Measurements from ENCODE around the gene CLSTN3. TPM values are rescaled to one million over a fixed set of nuclear protein-coding genes. Genes with fewer than 3 reads are reported as not detected.
"Not testable (repeated sequence)": the region's sequence is repeated elsewhere in the genome, so short reads cannot be mapped to it uniquely, and the experiment has no call there.

The CLSTN3 gene
- polyA plus RNA-seq, 3 donors, result 81.1 to 122 (median 99.1) TPM

GRCh38 chr12:7178481-7178880, 48.3 kb downstream of the CLSTN3 start:
- no peak for DNase-seq

- DNase-seq, result no peak
Observed at GRCh38 chr12:7180685-7181084, 50.5 kb downstream of the CLSTN3 start.

GRCh38 chr12:7186058-7186457, 55.9 kb downstream of the CLSTN3 start:
- not testable (repeated sequence) for DNase-seq

- peak; percentile 67 for DNase-seq
Observed at GRCh38 chr12:7188562-7189397, 58.6 kb downstream of the CLSTN3 start.

- DNase-seq, result peak; percentile 94
Observed at GRCh38 chr12:7189398-7190267, 59.5 kb downstream of the CLSTN3 start, which contains the start of gene PEX5. Gene PEX5, plus strand, starts transcription at chr12:7189686. Its CDS starts 692 bp downstream, at chr12:7190378.

GRCh38 chr12:7190268-7191055, 60.3 kb downstream of the CLSTN3 start:
- no peak for DNase-seq

- DNase-seq, result no peak
Observed at GRCh38 chr12:7193674-7194073, 63.5 kb downstream of the CLSTN3 start.

GRCh38 chr12:7197841-7198240, 67.7 kb downstream of the CLSTN3 start:
- DNase-seq, result no peak

GRCh38 chr12:7203109-7203508, 72.9 kb downstream of the CLSTN3 start:
- DNase-seq, result no peak

- DNase-seq, result no peak
Observed at GRCh38 chr12:7205091-7205490, 74.9 kb downstream of the CLSTN3 start.

- no peak for DNase-seq
Observed at GRCh38 chr12:7206691-7207090, 76.5 kb downstream of the CLSTN3 start.

GRCh38 chr12:7207866-7208625, 77.9 kb downstream of the CLSTN3 start:
- no peak for DNase-seq

Other genes starting within 250 kb of the CLSTN3 start
- 10 to 100 TPM; 20.5 to 21.0 (median 20.9) TPM for gene LRRC23, start 225.5 kb upstream of the CLSTN3 start, polyA plus RNA-seq (ENCODE audit: insufficient read length in 3 of 3)
- 10 to 100 TPM; 12.6 to 17.2 (median 14.1) TPM for gene ENO2, start 215.8 kb upstream of the CLSTN3 start, polyA plus RNA-seq (ENCODE audit: insufficient read length in 3 of 3)
- 100 to 1,000 TPM; 116 to 147 (median 131) TPM for gene ATN1, start 202.4 kb upstream of the CLSTN3 start, polyA plus RNA-seq (ENCODE audit: insufficient read length in 3 of 3)
- gene RNU7-1, start 186.6 kb upstream of the CLSTN3 start, polyA plus RNA-seq (ENCODE audit: insufficient read length in 3 of 3), result 1 to 10 TPM in 1 of 3 donors, not detected in 2; 5.8 TPM
- gene C12orf57, start 186.3 kb upstream of the CLSTN3 start, polyA plus RNA-seq (ENCODE audit: insufficient read length in 3 of 3), result 100 to 1,000 TPM; 135 to 204 (median 158) TPM
- gene PTPN6, start 179.0 kb upstream of the CLSTN3 start, polyA plus RNA-seq (ENCODE audit: insufficient read length in 3 of 3), result 10 to 100 TPM; 21.1 to 25.2 (median 25.1) TPM
- gene PHB2, start 159.7 kb upstream of the CLSTN3 start, polyA plus RNA-seq (ENCODE audit: insufficient read length in 3 of 3), result 100 to 1,000 TPM; 256 to 302 (median 298) TPM
- 10 to 100 TPM; 41.0 to 53.3 (median 50.5) TPM for gene EMG1, start 159.5 kb upstream of the CLSTN3 start, polyA plus RNA-seq (ENCODE audit: insufficient read length in 3 of 3)
- 10 to 100 TPM; 56.5 to 69.0 (median 66.6) TPM for gene LPCAT3, start 111.9 kb upstream of the CLSTN3 start, polyA plus RNA-seq (ENCODE audit: insufficient read length in 3 of 3)
- gene C1S, start 69.7 kb upstream of the CLSTN3 start, polyA plus RNA-seq (ENCODE audit: insufficient read length in 3 of 3), result 10 to 100 TPM; 43.0 to 49.6 (median 47.4) TPM
- 10 to 100 TPM; 34.8 to 47.5 (median 37.3) TPM for gene C1R, start 37.9 kb upstream of the CLSTN3 start, polyA plus RNA-seq (ENCODE audit: insufficient read length in 3 of 3)
- gene C1RL, start 21.2 kb upstream of the CLSTN3 start, polyA plus RNA-seq (ENCODE audit: insufficient read length in 3 of 3), result 10 to 100 TPM; 28.4 to 46.9 (median 46.4) TPM
- 10 to 100 TPM; 52.3 to 62.9 (median 53.2) TPM for gene RBP5, start 1.5 kb upstream of the CLSTN3 start, polyA plus RNA-seq (ENCODE audit: insufficient read length in 3 of 3)
- gene PEX5, start 59.3 kb downstream of the CLSTN3 start, polyA plus RNA-seq (ENCODE audit: insufficient read length in 3 of 3), result 10 to 100 TPM; 51.7 to 56.0 (median 54.1) TPM
- gene ACSM4, start 173.7 kb downstream of the CLSTN3 start, polyA plus RNA-seq (ENCODE audit: insufficient read length in 3 of 3), result not detected